Measurements from ENCODE around the gene MRNIP.

MRNIP gene

GRCh38 chr5:179904463-179905160 is 46.0 kb upstream of the MRNIP start:
- Mint-ChIP-seq H3K27me3 (ENCODE audit: low read depth, poor library complexity) (peaks cover 14% of the 10 kb centered on the region), H3K4me1 (peaks cover 23% of the 10 kb centered on the region), H3K36me3 (ENCODE audit: low read depth) (peaks cover 25% of the 10 kb centered on the region), H3K9me3 (no peaks in the 10 kb centered on the region), H3K27ac (no peak overlapping the region), H3K4me3 (no peak overlapping the region)
- no peak for DNase-seq
- TF ChIP-seq, protein P1, sequence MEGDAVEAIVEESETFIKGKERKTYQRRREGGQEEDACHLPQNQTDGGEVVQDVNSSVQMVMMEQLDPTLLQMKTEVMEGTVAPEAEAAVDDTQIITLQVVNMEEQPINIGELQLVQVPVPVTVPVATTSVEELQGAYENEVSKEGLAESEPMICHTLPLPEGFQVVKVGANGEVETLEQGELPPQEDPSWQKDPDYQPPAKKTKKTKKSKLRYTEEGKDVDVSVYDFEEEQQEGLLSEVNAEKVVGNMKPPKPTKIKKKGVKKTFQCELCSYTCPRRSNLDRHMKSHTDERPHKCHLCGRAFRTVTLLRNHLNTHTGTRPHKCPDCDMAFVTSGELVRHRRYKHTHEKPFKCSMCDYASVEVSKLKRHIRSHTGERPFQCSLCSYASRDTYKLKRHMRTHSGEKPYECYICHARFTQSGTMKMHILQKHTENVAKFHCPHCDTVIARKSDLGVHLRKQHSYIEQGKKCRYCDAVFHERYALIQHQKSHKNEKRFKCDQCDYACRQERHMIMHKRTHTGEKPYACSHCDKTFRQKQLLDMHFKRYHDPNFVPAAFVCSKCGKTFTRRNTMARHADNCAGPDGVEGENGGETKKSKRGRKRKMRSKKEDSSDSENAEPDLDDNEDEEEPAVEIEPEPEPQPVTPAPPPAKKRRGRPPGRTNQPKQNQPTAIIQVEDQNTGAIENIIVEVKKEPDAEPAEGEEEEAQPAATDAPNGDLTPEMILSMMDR (IDR thresholded peaks at IDR 0.05), result no peak

DNA sequence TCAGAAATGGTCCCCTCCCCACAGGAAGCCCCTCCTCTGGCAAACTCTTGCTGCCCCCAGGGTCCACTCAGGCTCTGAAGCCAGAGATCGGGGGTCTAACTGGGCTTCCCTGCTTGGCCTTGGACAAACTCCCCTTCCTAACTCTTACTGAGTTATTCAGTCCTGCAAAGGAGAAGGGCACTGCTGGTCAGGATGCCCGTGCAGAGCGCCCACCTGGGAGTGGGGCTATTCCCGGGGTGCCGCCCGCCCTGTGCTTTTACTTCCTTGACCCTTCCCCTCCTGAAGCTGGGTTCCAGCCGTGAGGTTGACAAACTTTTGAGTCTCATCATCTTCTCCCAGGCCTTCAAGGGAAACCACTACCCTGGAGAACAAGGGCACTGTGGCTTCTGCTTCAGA is 44.1 kb upstream of the MRNIP start:
- TF ChIP-seq, protein P1 (IDR thresholded peaks at IDR 0.05), result no peak
- no peaks in the 10 kb centered on the region for H3K9me3 Mint-ChIP-seq
- H3K36me3 Mint-ChIP-seq (ENCODE audit: low read depth), result peaks cover 38% of the 10 kb centered on the region
- no peak overlapping the region for H3K27ac Mint-ChIP-seq
- H3K4me1 Mint-ChIP-seq, result peaks cover 23% of the 10 kb centered on the region
- peaks cover 7% of the 10 kb centered on the region for H3K27me3 Mint-ChIP-seq (ENCODE audit: low read depth, poor library complexity)
- no peak overlapping the region for H3K4me3 Mint-ChIP-seq
- DNase-seq, result no peak

GRCh38 chr5:179901915-179902762 is 43.5 kb upstream of the MRNIP start:
- no peak overlapping the region for H3K27ac Mint-ChIP-seq
- H3K4me1 Mint-ChIP-seq, result peaks cover 23% of the 10 kb centered on the region
- H3K9me3 Mint-ChIP-seq, result no peaks in the 10 kb centered on the region
- TF ChIP-seq, protein P1 (IDR thresholded peaks at IDR 0.05), result no peak
- no peak for DNase-seq
- no peak overlapping the region for H3K4me3 Mint-ChIP-seq
- H3K27me3 Mint-ChIP-seq (ENCODE audit: low read depth, poor library complexity), result peaks cover 7% of the 10 kb centered on the region
- peaks cover 43% of the 10 kb centered on the region for H3K36me3 Mint-ChIP-seq (ENCODE audit: low read depth)

DNA sequence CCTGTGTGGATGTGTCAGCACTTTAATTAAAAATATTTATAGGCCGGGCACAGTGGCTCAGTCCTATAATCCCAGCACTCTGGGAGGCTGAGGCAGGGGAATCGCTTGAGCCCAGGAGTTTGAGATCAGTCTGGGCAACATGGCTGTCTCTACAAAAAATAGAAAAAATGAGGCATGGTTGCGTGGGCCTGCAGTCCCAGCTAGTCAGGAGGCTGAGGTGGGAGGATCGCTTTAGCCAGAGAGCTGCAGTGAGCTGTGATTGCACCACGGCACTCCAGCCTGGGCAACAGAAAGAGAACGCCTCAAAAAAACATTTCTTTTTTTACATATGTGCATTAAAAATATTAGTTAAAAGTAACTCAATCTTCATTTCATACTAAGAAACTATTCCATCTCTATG is 42.8 kb upstream of the MRNIP start:
- no peaks in the 10 kb centered on the region for H3K9me3 Mint-ChIP-seq
- TF ChIP-seq, protein P1 (IDR thresholded peaks at IDR 0.05), result no peak
- peaks cover 43% of the 10 kb centered on the region for H3K36me3 Mint-ChIP-seq (ENCODE audit: low read depth)
- DNase-seq, result no peak
- peaks cover 23% of the 10 kb centered on the region for H3K4me1 Mint-ChIP-seq
- H3K27ac Mint-ChIP-seq, result peak overlapping the region; percentile 93
- H3K27me3 Mint-ChIP-seq (ENCODE audit: low read depth, poor library complexity), result peaks cover 7% of the 10 kb centered on the region
- H3K4me3 Mint-ChIP-seq, result no peak overlapping the region

- Mint-ChIP-seq H3K4me1 (peaks cover 22% of the 10 kb centered on the region), H3K4me3 (no peak overlapping the region), H3K9me3 (no peaks in the 10 kb centered on the region), H3K36me3 (ENCODE audit: low read depth) (peaks cover 43% of the 10 kb centered on the region), H3K27ac (peak overlapping the region; percentile 93), H3K27me3 (ENCODE audit: low read depth, poor library complexity) (peaks cover 3% of the 10 kb centered on the region)
- TF ChIP-seq, protein P1 (IDR thresholded peaks at IDR 0.05), result no peak
- DNase-seq, result no peak
These were observed 42.1 kb upstream of the MRNIP start for GRCh38 chr5:179900711-179901110.
